ENCODE data around the gene SLC22A17. TPM values are rescaled to one million over a fixed set of nuclear protein-coding genes. Genes with fewer than 3 reads are reported as not detected.

The SLC22A17 gene
- total and polyA plus RNA-seq, 9 of the 15 experiments (the other 6 are each of a cell fraction or from before 2014, with no cell fraction given), result 0.07 to 0.09 TPM; not detected in 7

DNA sequence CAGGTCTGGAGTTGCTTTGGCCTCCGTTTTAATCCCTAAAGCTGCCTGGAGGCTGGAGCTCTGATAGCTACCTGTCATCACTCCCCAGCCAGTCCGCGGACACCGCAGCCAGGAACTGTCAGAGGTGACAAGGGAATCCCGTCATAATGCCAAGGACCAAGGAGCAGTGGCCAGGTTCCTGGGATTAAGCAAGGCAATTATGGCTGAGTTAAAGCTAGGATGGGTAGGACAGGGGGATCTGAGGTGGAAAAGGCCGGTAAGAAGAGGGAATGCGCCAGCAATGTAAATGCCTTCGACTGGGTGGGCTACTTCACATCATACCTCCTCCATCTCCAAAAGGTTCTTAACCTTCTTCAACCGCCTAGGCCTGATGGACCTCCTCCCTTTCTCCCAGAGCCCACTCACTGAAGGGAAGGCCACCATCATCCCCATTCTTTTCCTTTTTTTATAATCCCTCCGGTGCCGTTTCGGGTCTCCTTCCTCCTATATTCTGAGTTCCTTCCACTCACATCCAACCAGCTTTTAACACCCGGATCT lies 51.9 kb downstream of the SLC22A17 start (continued):
- TF ChIP-seq ZHX1 (conservative IDR thresholded peaks at IDR 0.05; ENCODE audit: low read length) (no peak), DNMT1 (IDR thresholded peaks at IDR 0.05) (no peak), ZNF143 (CRISPR knock-in tag; IDR thresholded peaks at IDR 0.05) (no peak), ZNF766 (CRISPR knock-in tag; conservative IDR thresholded peaks at IDR 0.05) (no peak), HDGF (IDR thresholded peaks at IDR 0.05) (no peak), EGR1 (conservative IDR thresholded peaks at IDR 0.05) (no peak), POLR2A (conservative IDR thresholded peaks at IDR 0.05) (0 out of 2 replicates have a peak, but pooled peaks have one; percentile 29), ZFP1 (CRISPR knock-in tag; IDR thresholded peaks at IDR 0.05) (no peak; the same call in 1 of the 2 replicates), HNRNPH1 (optimal IDR thresholded peaks at IDR 0.05; ENCODE audit: low read depth, low read length) (no peak), POLR2AphosphoS2 (IDR thresholded peaks at IDR 0.05; ENCODE audit: low read length) (no peak), NR3C1 (CRISPR knock-in tag; IDR thresholded peaks at IDR 0.05) (no peak), ADNP (tag; IDR thresholded peaks at IDR 0.05) (no peak), ZEB2 (IDR thresholded peaks at IDR 0.05) (0 out of 2 replicates have a peak, but pooled peaks have one; percentile 10), TAF15 (IDR thresholded peaks at IDR 0.05; ENCODE audit: low read depth, low read length) (no peak), NONO (IDR thresholded peaks at IDR 0.05; ENCODE audit: low read depth in 2 of 2, low read length in 1 of 2) (no peak), ZNF561 (CRISPR knock-in tag; conservative IDR thresholded peaks at IDR 0.05) (no peak), RBM34 (IDR thresholded peaks at IDR 0.05; ENCODE audit: borderline replicate concordance, insufficient read depth, low read length) (no peak), ZNF696 (CRISPR knock-in tag; conservative IDR thresholded peaks at IDR 0.05) (no peak)
- TF ChIP-seq, protein P1, sequence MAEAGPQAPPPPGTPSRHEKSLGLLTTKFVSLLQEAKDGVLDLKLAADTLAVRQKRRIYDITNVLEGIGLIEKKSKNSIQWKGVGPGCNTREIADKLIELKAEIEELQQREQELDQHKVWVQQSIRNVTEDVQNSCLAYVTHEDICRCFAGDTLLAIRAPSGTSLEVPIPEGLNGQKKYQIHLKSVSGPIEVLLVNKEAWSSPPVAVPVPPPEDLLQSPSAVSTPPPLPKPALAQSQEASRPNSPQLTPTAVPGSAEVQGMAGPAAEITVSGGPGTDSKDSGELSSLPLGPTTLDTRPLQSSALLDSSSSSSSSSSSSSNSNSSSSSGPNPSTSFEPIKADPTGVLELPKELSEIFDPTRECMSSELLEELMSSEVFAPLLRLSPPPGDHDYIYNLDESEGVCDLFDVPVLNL (CRISPR knock-in tag; IDR thresholded peaks at IDR 0.05; ENCODE audit: low read depth), result no peak
- TF ChIP-seq, protein P2, sequence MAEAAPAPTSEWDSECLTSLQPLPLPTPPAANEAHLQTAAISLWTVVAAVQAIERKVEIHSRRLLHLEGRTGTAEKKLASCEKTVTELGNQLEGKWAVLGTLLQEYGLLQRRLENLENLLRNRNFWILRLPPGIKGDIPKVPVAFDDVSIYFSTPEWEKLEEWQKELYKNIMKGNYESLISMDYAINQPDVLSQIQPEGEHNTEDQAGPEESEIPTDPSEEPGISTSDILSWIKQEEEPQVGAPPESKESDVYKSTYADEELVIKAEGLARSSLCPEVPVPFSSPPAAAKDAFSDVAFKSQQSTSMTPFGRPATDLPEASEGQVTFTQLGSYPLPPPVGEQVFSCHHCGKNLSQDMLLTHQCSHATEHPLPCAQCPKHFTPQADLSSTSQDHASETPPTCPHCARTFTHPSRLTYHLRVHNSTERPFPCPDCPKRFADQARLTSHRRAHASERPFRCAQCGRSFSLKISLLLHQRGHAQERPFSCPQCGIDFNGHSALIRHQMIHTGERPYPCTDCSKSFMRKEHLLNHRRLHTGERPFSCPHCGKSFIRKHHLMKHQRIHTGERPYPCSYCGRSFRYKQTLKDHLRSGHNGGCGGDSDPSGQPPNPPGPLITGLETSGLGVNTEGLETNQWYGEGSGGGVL (CRISPR knock-in tag; IDR thresholded peaks at IDR 0.05), result no peak
- TF ChIP-seq, protein P3, sequence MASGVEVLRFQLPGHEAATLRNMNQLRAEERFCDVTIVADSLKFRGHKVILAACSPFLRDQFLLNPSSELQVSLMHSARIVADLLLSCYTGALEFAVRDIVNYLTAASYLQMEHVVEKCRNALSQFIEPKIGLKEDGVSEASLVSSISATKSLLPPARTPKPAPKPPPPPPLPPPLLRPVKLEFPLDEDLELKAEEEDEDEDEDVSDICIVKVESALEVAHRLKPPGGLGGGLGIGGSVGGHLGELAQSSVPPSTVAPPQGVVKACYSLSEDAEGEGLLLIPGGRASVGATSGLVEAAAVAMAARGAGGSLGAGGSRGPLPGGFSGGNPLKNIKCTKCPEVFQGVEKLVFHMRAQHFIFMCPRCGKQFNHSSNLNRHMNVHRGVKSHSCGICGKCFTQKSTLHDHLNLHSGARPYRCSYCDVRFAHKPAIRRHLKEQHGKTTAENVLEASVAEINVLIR (CRISPR knock-in tag; IDR thresholded peaks at IDR 0.05), result no peak
- TF ChIP-seq, protein P4, sequence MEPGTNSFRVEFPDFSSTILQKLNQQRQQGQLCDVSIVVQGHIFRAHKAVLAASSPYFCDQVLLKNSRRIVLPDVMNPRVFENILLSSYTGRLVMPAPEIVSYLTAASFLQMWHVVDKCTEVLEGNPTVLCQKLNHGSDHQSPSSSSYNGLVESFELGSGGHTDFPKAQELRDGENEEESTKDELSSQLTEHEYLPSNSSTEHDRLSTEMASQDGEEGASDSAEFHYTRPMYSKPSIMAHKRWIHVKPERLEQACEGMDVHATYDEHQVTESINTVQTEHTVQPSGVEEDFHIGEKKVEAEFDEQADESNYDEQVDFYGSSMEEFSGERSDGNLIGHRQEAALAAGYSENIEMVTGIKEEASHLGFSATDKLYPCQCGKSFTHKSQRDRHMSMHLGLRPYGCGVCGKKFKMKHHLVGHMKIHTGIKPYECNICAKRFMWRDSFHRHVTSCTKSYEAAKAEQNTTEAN (CRISPR knock-in tag; IDR thresholded peaks at IDR 0.05), result no peak
